Smooth muscle cell (in vitro differentiated cells): ENCODE data around the gene CCT3. TPM values are rescaled to one million over a fixed set of nuclear protein-coding genes. Genes with fewer than 3 reads are reported as not detected.

Experiments used
- DNase-seq: peaks from one replicate; lab custom pipeline; 2025; ENCODE audit not compliant: unreplicated experiment; lab: John Stamatoyannopoulos, UW
- H2AFZ ChIP-seq: fragments of 200-600 bp; sonication (generic); 2 replicates; pipeline ENCODE4 v1.6.0; 2016; ENCODE audit warnings: antibody characterized with exemption, low read depth, mild to moderate bottlenecking
- H3F3A ChIP-seq: fragments of 200-600 bp; sonication (generic); 2 replicates; pipeline ENCODE4 v1.6.0; 2017; ENCODE audit warnings: antibody characterized with exemption, low read depth
- H3K27ac ChIP-seq: fragments of 200-600 bp; sonication (generic); 2 replicates; pipeline ENCODE4 v1.5.1; 2016; ENCODE audit warnings: low read depth, mild to moderate bottlenecking
- H3K27me3 ChIP-seq: fragments of 200-600 bp; sonication (generic); 2 replicates; pipeline ENCODE4 v1.6.1; 2016; ENCODE audit warnings: low read depth, mild to moderate bottlenecking
- H3K36me3 ChIP-seq: fragments of 200-600 bp; sonication (generic); 2 replicates; pipeline ENCODE4 v1.5.1; 2016; ENCODE audit warnings: low read depth
- H3K4me1 ChIP-seq: fragments of 200-600 bp; sonication (generic); 2 replicates; pipeline ENCODE4 v1.5.1; 2016; ENCODE audit warnings: low read depth
- H3K4me2 ChIP-seq: fragments of 200-600 bp; sonication (generic); 2 replicates; pipeline ENCODE4 v1.6.0; 2016; ENCODE audit warnings: mild to moderate bottlenecking
- H3K4me3 ChIP-seq: fragments of 200-600 bp; sonication (generic); 2 replicates; pipeline ENCODE4 v1.5.1; 2016; ENCODE audit warnings: mild to moderate bottlenecking
- H3K79me2 ChIP-seq: fragments of 200-600 bp; sonication (generic); 2 replicates; pipeline ENCODE4 v1.6.0; 2016; ENCODE audit warnings: low read depth, mild to moderate bottlenecking
- H3K9ac ChIP-seq: fragments of 200-600 bp; sonication (generic); 2 replicates; pipeline ENCODE4 v1.6.0; 2016; ENCODE audit warnings: low read depth
- H3K9me3 ChIP-seq: fragments of 200-600 bp; sonication (generic); replicated peaks from 2 replicates; pipeline ENCODE4 v1.5.1; 2016; ENCODE audit warnings: low read depth
- H4K20me1 ChIP-seq: fragments of 200-600 bp; sonication (generic); 2 replicates; pipeline ENCODE4 v1.6.0; 2016; ENCODE audit warnings: low read depth
- WGBS: methylation state at CpG from one replicate; pipeline ENCODE4 v1.1.7; 2016; ENCODE audit warnings: low lambda C conversion rate; 5-methylcytosine and 5-hydroxymethylcytosine counted together
- polyA plus RNA-seq: library from polyadenylated mRNA; unstranded; fragments of >200 nt; fragmentation: Nextera tagmentation; extraction: Ambion mirVana; gene quantifications from 2 replicates; pipeline ENCODE4 v1.2.1, GENCODE V29; 2016
- total RNA-seq: library from RNA; depleted of rRNA; stranded (reverse); fragments of >200 nt; gene quantifications from 2 replicates; pipeline ENCODE4 v1.2.3, GENCODE V29; 2014
- TF ChIP-seq, protein P1 (sequence below): fragments of 200-600 bp; sonication (generic); IDR thresholded peaks from 2 replicates; pipeline ENCODE4 v1.5.1; 2017; ENCODE audit warnings: borderline replicate concordance, mild to moderate bottlenecking, antibody characterized with exemption; ENCODE audit not compliant: insufficient read depth, poor library complexity, severe bottlenecking

CCT3 gene
- total and polyA plus RNA-seq, 2 experiments from 2014 or later = 147 to 179 TPM

GRCh38 chr1:156293098-156293434 is 45.0 kb downstream of the CCT3 start:
- Histone ChIP-seq H3F3A (peaks cover 6% of the 10 kb centered on the region), H3K27ac (no peak overlapping the region), H4K20me1 (no peaks in the 10 kb centered on the region), H3K79me2 (peaks cover 6% of the 10 kb centered on the region), H3K36me3 (no peaks in the 10 kb centered on the region), H3K4me3 (no peak overlapping the region), H3K4me2 (no peak overlapping the region), H3K27me3 (no peaks in the 10 kb centered on the region), H3K9me3 (no peaks in the 10 kb centered on the region), H2AFZ (no peak overlapping the region), H3K9ac (no peak overlapping the region), H3K4me1 (peaks cover 16% of the 10 kb centered on the region)
- DNase-seq = no peak
- TF ChIP-seq, protein P1, sequence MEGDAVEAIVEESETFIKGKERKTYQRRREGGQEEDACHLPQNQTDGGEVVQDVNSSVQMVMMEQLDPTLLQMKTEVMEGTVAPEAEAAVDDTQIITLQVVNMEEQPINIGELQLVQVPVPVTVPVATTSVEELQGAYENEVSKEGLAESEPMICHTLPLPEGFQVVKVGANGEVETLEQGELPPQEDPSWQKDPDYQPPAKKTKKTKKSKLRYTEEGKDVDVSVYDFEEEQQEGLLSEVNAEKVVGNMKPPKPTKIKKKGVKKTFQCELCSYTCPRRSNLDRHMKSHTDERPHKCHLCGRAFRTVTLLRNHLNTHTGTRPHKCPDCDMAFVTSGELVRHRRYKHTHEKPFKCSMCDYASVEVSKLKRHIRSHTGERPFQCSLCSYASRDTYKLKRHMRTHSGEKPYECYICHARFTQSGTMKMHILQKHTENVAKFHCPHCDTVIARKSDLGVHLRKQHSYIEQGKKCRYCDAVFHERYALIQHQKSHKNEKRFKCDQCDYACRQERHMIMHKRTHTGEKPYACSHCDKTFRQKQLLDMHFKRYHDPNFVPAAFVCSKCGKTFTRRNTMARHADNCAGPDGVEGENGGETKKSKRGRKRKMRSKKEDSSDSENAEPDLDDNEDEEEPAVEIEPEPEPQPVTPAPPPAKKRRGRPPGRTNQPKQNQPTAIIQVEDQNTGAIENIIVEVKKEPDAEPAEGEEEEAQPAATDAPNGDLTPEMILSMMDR = no peak
- WGBS = 96% methylated on average over 8 of the region's 8 CpGs

DNA sequence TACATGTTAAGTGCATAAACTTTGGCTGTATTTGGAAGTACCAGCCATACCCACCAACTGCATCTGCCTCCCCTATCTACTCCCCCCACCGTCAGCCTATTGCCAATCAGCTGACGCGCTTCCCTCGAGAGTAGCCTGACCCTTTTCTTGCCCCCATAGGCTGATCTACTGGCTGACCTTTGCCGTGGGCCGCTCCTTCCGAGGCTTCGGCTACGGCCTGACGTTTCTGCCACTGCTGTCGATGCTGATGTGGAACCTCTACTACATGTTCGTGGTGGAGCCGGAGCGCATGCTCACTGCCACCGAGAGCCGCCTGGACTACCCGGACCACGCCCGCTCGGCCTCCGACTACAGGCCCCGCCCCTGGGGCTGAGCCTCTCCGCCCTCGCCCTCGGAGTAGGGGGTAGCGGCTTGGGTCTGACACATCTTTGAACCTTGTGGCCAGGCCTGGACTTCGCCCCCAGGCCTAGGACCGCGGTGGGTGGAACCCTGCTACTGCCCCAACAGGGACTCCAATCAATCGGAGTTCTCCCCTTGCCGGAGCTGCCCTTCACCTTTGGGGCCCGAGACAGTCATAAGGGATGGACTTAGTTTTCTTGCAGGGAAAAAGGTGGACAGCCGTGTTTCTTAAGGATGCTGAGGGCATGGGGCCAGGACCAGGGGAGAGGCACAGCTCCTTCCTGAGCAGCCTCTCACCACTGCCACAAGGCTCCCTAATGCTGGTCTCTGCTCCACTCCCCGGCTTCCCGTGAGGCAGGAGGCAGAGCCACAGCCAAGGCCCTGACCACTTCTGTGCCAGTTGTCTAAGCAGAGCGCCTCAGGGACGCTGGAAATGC is 46.6 kb downstream of the CCT3 start:
- WGBS = 14% methylated on average over 37 of the region's 37 CpGs
- Histone ChIP-seq H3F3A (peaks cover 6% of the 10 kb centered on the region), H3K36me3 (no peaks in the 10 kb centered on the region), H3K9ac (peak overlapping the region; percentile 56), H3K79me2 (peaks cover 6% of the 10 kb centered on the region), H3K4me3 (peak overlapping the region; percentile 57), H2AFZ (peak overlapping the region; percentile 73), H3K27me3 (no peaks in the 10 kb centered on the region), H3K9me3 (no peaks in the 10 kb centered on the region), H3K4me2 (peak overlapping the region; percentile 90), H3K27ac (peak overlapping the region; percentile 77), H4K20me1 (no peaks in the 10 kb centered on the region), H3K4me1 (peaks cover 16% of the 10 kb centered on the region)
- TF ChIP-seq, protein P1 = no peak
- DNase-seq = peak; percentile 82

DNA sequence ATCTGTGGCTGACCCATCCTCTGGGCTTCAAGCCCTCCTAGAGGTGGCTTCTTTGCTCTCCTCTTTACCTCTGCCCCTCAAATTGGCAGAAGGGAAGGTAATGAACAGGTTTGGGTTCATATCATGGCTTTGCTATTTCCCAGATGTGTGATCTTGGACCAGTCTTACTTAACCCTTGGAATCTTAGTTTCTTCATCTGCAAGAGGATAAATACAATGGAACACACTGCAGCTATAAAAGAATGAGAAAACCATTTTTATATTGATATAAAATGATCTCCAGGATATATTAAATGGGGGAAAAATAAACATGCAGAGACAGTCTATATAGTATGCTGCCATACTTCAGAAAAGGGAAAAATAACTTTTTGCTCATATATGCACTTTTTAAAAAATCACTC is 48.2 kb downstream of the CCT3 start:
- Histone ChIP-seq H3K9ac (no peak overlapping the region), H3F3A (peaks cover 6% of the 10 kb centered on the region), H3K4me1 (peaks cover 12% of the 10 kb centered on the region), H3K4me2 (peak overlapping the region; percentile 90), H3K9me3 (no peaks in the 10 kb centered on the region), H4K20me1 (no peaks in the 10 kb centered on the region), H3K27ac (no peak overlapping the region), H2AFZ (no peak overlapping the region), H3K79me2 (peaks cover 6% of the 10 kb centered on the region), H3K27me3 (no peaks in the 10 kb centered on the region), H3K4me3 (no peak overlapping the region), H3K36me3 (no peaks in the 10 kb centered on the region)
- DNase-seq = no peak
- TF ChIP-seq, protein P1 = no peak

GRCh38 chr1:156286061-156286460 is 52.0 kb downstream of the CCT3 start:
- Histone ChIP-seq H3K9ac (no peak overlapping the region), H3F3A (no peaks in the 10 kb centered on the region), H3K9me3 (no peaks in the 10 kb centered on the region), H3K4me1 (peaks cover 23% of the 10 kb centered on the region), H3K27me3 (no peaks in the 10 kb centered on the region), H3K36me3 (no peaks in the 10 kb centered on the region), H4K20me1 (peaks cover 9% of the 10 kb centered on the region), H3K4me2 (no peak overlapping the region), H2AFZ (no peak overlapping the region), H3K27ac (no peak overlapping the region), H3K4me3 (no peak overlapping the region), H3K79me2 (peaks cover 22% of the 10 kb centered on the region)
- no peak for DNase-seq
- TF ChIP-seq, protein P1 = no peak
- WGBS = 96% methylated on average over 8 of the region's 8 CpGs
